Mesothelial cell of epicardium (in vitro differentiated cells): Measurements from ENCODE around the gene BAZ1B. TPM values are rescaled to one million over a fixed set of nuclear protein-coding genes. Genes with fewer than 3 reads are reported as not detected.
A peak's percentile ranks its signal among the peaks of the same experiment; 100 is the strongest.

Experiments used
- DNase-seq, 2 experiments: peaks; one replicate each; pipeline ENCODE4 v3.0.0; 2021; ENCODE audit warnings: low spot score in 2 of 2; ENCODE audit not compliant: unreplicated experiment in 2 of 2
- H3K27ac Mint-ChIP-seq: 2 replicates; pipeline ENCODE4 v1.8.0; 2021; ENCODE audit warnings: mixed read lengths
- H3K27me3 Mint-ChIP-seq: 2 replicates; pipeline ENCODE4 v1.8.0; 2021; ENCODE audit warnings: low read depth, mixed read lengths
- H3K36me3 Mint-ChIP-seq: 2 replicates; pipeline ENCODE4 v1.8.0; 2021; ENCODE audit warnings: mixed read lengths
- H3K4me1 Mint-ChIP-seq: 2 replicates; pipeline ENCODE4 v1.8.0; 2021; ENCODE audit warnings: mixed read lengths
- H3K4me3 Mint-ChIP-seq: 2 replicates; pipeline ENCODE4 v1.8.0; 2021; ENCODE audit warnings: mild to moderate bottlenecking, moderate library complexity, mixed read lengths
- H3K9me3 Mint-ChIP-seq: 2 replicates; pipeline ENCODE4 v1.8.0; 2021; ENCODE audit warnings: mixed read lengths
- CTCF ChIP-seq: fragments of 200-600 bp; sonication (generic); IDR thresholded peaks from one replicate; pipeline ENCODE4 v1.5.0; 2021; ENCODE audit warnings: antibody characterized with exemption; ENCODE audit not compliant: unreplicated experiment
- total RNA-seq: library from RNA; stranded (reverse); gene quantifications from 3 replicates; pipeline ENCODE4 v1.2.1, GENCODE V29; 2021

The BAZ1B gene
- total RNA-seq, 1 donor from 2014 or later: 77.8 TPM

DNA sequence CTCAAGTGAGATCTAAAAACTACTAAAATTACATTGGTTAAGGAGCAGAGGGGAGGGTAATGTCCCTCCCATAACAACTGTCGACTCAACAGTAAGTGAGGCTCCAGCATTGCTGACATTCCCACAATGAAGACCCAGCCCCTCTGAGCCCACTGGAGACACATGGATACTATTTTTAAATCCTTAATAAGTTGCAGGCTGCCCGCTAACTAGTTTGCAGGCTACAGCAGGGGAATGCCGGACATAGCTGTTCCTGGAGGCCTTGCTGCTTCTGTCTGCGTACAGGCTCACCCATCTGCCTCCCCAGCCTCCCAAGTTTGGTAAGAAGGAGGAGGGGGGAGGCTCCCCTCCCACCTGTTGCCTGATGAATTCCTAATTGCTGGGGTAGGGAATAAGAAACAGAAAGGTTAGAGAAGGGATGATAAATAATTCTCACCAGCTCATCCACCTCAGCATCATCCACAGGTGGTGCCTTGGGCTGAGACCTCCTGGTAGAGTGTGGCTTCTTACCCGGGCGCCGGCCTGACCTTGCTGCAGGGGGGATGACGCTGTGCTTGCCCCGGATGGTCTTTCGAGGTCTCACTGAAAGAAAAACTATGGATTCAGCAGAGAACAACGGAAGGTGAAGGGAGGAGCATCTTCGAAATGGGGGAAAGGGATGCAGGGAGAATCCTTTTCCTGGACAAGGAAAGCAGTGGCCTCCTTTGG, 78.4 kb downstream of the BAZ1B start:
- Mint-ChIP-seq H3K36me3 (peaks cover 55% of the 10 kb centered on the region), H3K27ac (no peak overlapping the region), H3K9me3 (no peaks in the 10 kb centered on the region), H3K4me3 (no peak overlapping the region), H3K4me1 (peaks cover 4% of the 10 kb centered on the region), H3K27me3 (no peaks in the 10 kb centered on the region)
- no peak for DNase-seq
- TF ChIP-seq CTCF: no peak

DNA sequence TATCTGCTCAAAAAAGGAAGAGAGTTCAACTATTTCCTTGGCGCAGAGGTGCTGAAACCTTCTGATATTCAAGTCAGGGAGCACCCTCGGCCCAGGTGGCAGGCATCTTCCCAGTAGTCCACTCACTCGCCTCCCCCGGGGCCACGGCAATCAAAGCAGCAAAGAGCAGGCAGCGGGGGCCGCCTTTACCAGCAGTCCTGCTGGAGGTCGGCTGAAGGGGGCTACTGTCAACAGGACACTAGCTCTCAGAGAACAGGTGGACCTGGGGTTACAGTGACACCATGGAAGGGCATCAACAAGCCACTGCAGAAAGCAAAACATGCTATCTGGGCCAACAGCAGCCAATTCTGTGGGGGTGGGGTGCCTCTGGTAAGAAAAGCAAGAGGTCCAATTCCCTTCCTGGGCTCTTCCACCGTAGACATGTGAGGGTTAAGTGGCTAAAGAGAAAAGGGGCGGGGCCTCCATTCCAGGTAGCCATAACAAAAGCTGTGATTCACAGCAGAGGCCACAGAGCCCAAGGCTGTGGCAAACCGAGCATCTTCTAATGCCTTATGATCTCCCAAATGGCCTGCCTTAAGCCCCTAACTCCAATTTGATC, 79.1 kb downstream of the BAZ1B start:
- DNase-seq: no peak
- Mint-ChIP-seq H3K4me3 (no peak overlapping the region), H3K4me1 (peaks cover 4% of the 10 kb centered on the region), H3K27ac (no peak overlapping the region), H3K9me3 (no peaks in the 10 kb centered on the region), H3K27me3 (no peaks in the 10 kb centered on the region), H3K36me3 (peaks cover 50% of the 10 kb centered on the region)
- no peak for TF ChIP-seq CTCF

- no peak for DNase-seq
- peaks cover 48% of the 10 kb centered on the region for H3K36me3 Mint-ChIP-seq
Observed at GRCh38 chr7:73442222-73442902, 79.7 kb downstream of the BAZ1B start.

DNA sequence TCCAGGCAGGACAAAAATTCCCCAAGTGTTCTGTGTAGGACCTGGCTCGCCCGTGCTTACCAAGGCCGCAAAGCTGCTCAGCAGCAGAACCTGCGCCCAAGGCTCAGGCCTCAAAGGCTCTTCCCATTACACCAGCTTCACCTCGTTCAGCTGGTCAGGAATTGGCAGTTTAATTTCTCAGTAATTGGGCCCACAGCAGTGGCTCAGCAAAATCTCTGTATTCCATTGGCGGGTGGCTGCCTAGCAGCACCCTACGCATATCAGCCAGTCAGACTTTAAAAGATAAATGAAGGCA, 82.7 kb downstream of the BAZ1B start:
- Mint-ChIP-seq H3K4me1 (peaks cover 6% of the 10 kb centered on the region), H3K27me3 (peaks cover 8% of the 10 kb centered on the region), H3K9me3 (peaks cover 3% of the 10 kb centered on the region), H3K4me3 (no peak overlapping the region), H3K36me3 (peaks cover 30% of the 10 kb centered on the region), H3K27ac (peak overlapping the region; percentile 56)
- no peak for TF ChIP-seq CTCF
- no peak for DNase-seq

More at GRCh38 chr7:73442222-73442902, 79.7 kb downstream of the BAZ1B start:
- Mint-ChIP-seq H3K9me3 (no peaks in the 10 kb centered on the region), H3K4me1 (peaks cover 4% of the 10 kb centered on the region), H3K4me3 (no peak overlapping the region), H3K27ac (no peak overlapping the region), H3K27me3 (no peaks in the 10 kb centered on the region)
- no peak for TF ChIP-seq CTCF

DNA sequence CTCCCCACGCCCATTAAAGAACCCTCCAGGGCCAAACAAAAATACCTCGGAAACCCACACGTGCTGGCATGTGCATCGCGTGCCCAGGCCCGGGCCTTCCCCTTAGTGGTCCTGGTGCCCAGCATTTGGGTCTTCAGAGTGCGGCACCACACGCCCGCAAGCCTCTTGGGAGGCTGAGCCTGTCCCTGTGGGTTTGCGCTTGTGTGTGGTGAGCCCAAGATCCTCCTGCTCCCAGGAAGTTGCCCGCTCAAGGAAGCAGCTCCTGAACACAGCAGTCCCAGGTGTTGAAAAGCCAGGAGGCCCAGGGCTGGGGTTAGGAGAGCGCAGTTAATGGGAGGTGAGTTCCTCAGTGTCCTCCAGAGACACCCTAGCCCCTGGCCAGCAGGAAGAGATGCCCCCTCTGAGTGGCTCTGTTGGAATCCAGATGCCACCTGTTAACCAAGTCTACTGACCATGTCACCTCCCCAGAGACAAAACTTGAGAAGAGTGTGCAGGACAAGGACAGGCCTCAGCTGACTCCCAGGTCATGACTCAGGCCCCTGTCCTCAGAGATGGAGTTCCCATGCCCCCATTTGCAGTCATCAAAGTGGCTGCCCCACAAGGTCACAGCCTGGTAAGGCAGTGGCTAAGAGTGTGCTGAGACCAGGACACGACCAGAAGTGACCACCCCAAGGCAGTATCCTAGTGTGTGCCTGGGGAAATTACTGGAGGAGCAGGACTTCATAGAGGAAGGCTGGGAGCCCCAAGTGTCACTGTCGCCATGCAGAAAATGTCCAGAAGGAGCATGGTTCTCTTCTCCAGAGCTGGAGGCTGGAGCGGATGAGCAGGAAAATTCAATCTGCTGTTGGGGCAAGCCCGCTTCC, 83.3 kb downstream of the BAZ1B start:
- H3K27ac Mint-ChIP-seq: no peak overlapping the region
- no peak for DNase-seq
- peaks cover 6% of the 10 kb centered on the region for H3K4me1 Mint-ChIP-seq
- TF ChIP-seq CTCF: no peak
- H3K36me3 Mint-ChIP-seq: peaks cover 30% of the 10 kb centered on the region
- H3K4me3 Mint-ChIP-seq: no peak overlapping the region
- peaks cover 3% of the 10 kb centered on the region for H3K9me3 Mint-ChIP-seq
- H3K27me3 Mint-ChIP-seq: peaks cover 8% of the 10 kb centered on the region
